CD4-positive, alpha-beta T cell treated with Interleukin-17A for 1 hour (primary cell): Measurements from ENCODE around the gene GNAI2.
"Not testable (repeated sequence)": the region's sequence is repeated elsewhere in the genome, so short reads cannot be mapped to it uniquely, and the experiment has no call there.

Source experiments
- DNase-seq: peaks from one replicate; pipeline ENCODE4 v3.0.0-alpha.2; 2020

GNAI2 gene

GRCh38 chr3:50266017-50266416 lies 30.0 kb downstream of the GNAI2 start:
- no peak for DNase-seq

GRCh38 chr3:50266836-50267235 lies 30.8 kb downstream of the GNAI2 start:
- no peak for DNase-seq

GRCh38 chr3:50267280-50267913 lies 31.4 kb downstream of the GNAI2 start:
- DNase-seq: no peak

- no peak for DNase-seq
Observed at GRCh38 chr3:50268276-50268675, 32.3 kb downstream of the GNAI2 start.

- DNase-seq: no peak
Observed at GRCh38 chr3:50268703-50269451, 32.9 kb downstream of the GNAI2 start, which contains the start of gene SEMA3B. SEMA3B (plus strand) TSS chr3:50269147; CDS start chr3:50269241, 94 bp downstream.

GRCh38 chr3:50269460-50269859 lies 33.5 kb downstream of the GNAI2 start:
- DNase-seq: no peak

- no peak for DNase-seq
Observed at GRCh38 chr3:50269977-50270413, 34.0 kb downstream of the GNAI2 start.

GRCh38 chr3:50270422-50271224 lies 34.6 kb downstream of the GNAI2 start:
- DNase-seq: no peak

GRCh38 chr3:50271314-50271936 lies 35.4 kb downstream of the GNAI2 start:
- DNase-seq: no peak

- DNase-seq: not testable (repeated sequence)
Observed at GRCh38 chr3:50272538-50272910, 36.5 kb downstream of the GNAI2 start.

GRCh38 chr3:50272911-50273688 lies 37.1 kb downstream of the GNAI2 start:
- peak; percentile 86 for DNase-seq

GRCh38 chr3:50273689-50274065 lies 37.7 kb downstream of the GNAI2 start:
- DNase-seq: no peak

GRCh38 chr3:50274371-50275104 lies 38.5 kb downstream of the GNAI2 start:
- DNase-seq: peak; percentile 74

- no peak for DNase-seq
Observed at GRCh38 chr3:50275141-50275995, 39.4 kb downstream of the GNAI2 start.

GRCh38 chr3:50275996-50276761 lies 40.2 kb downstream of the GNAI2 start:
- no peak for DNase-seq

GRCh38 chr3:50276762-50277101 lies 40.7 kb downstream of the GNAI2 start:
- DNase-seq: no peak

GRCh38 chr3:50278123-50278879 lies 42.3 kb downstream of the GNAI2 start:
- no peak for DNase-seq

GRCh38 chr3:50278880-50279224 lies 42.8 kb downstream of the GNAI2 start, which contains the start of gene LSMEM2:
LSMEM2 (plus strand) TSS chr3:50279087; CDS start chr3:50279114, 27 bp downstream.
- DNase-seq: no peak
